22Rv1 (cell line): Measurements from ENCODE around the gene TMEM252.

ENCODE experiments used
- H3K27ac ChIP-seq: fragments of 450-650 bp; 2 replicates; pipeline ENCODE4 v1.5.1; 2017
- ZFX ChIP-seq: fragments of 450-650 bp; IDR thresholded peaks from 2 replicates; pipeline ENCODE4 v1.6.1; 2017; ENCODE audit warnings: antibody characterized with exemption, borderline replicate concordance
- TF ChIP-seq, protein P1 (sequence below): fragments of 450-650 bp; IDR thresholded peaks from 2 replicates; pipeline ENCODE4 v1.5.1; 2017; ENCODE audit warnings: mild to moderate bottlenecking

TMEM252 gene

DNA sequence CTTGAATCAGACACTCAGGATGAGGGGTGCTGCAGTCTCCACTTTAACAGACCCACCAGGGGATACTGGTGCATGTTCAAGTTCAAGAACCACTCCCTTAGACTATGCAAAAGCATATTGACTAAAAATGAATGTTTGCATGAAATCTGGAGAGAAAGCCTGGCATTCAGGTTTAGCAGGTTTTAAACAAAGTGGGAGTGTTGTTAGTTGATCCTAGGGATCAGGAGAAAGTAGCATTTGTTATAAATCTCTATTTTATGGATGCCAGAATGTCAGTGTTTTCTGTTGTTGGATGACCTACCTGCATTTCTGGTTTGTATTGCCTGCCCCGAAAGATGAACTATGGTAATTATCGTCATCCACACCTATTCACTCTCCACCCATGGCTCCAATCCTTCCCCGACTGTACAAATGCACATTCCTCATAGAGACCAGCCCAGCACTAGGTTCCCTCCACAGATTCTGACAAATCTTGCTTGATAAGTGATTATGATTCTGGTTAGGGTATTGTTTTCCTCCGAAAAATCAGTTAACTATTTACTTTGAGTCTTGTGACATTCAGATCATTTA is 17.2 kb downstream of the TMEM252 start:
- no peak overlapping the region for H3K27ac ChIP-seq
- no peak for TF ChIP-seq ZFX
- TF ChIP-seq, protein P1, sequence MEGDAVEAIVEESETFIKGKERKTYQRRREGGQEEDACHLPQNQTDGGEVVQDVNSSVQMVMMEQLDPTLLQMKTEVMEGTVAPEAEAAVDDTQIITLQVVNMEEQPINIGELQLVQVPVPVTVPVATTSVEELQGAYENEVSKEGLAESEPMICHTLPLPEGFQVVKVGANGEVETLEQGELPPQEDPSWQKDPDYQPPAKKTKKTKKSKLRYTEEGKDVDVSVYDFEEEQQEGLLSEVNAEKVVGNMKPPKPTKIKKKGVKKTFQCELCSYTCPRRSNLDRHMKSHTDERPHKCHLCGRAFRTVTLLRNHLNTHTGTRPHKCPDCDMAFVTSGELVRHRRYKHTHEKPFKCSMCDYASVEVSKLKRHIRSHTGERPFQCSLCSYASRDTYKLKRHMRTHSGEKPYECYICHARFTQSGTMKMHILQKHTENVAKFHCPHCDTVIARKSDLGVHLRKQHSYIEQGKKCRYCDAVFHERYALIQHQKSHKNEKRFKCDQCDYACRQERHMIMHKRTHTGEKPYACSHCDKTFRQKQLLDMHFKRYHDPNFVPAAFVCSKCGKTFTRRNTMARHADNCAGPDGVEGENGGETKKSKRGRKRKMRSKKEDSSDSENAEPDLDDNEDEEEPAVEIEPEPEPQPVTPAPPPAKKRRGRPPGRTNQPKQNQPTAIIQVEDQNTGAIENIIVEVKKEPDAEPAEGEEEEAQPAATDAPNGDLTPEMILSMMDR = no peak

- H3K27ac ChIP-seq = no peak overlapping the region
- TF ChIP-seq ZFX = no peak
- TF ChIP-seq, protein P1 = no peak
These were observed 17.7 kb downstream of the TMEM252 start for GRCh38 chr9:68522954-68523353.

DNA sequence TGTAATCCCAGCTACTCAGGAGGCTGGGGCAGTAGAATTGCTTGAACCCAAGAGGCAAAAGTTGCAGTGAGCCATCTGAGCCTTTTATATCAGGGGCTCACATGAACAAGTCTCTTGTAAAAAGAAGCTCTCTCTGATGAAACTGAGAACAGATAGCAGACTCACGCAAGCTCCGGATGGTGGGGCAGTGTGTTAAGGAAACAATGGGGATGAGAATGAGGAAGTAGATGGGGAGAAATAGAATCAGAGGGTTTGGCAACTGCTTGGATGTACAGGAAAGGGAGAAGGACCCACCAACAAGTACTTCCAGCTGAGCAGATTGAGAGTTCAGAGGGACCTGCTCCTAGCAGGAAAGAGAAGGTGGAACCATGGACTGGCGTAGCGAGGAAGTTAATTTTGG is 18.6 kb downstream of the TMEM252 start:
- H3K27ac ChIP-seq = no peak overlapping the region
- TF ChIP-seq, protein P1 = no peak
- no peak for TF ChIP-seq ZFX

GRCh38 chr9:68515326-68516017 is 25.2 kb downstream of the TMEM252 start:
- no peak overlapping the region for H3K27ac ChIP-seq
- TF ChIP-seq ZFX = no peak
- TF ChIP-seq, protein P1 = no peak

GRCh38 chr9:68513981-68514380 is 26.7 kb downstream of the TMEM252 start:
- TF ChIP-seq, protein P1 = no peak
- no peak for TF ChIP-seq ZFX
- no peak overlapping the region for H3K27ac ChIP-seq

GRCh38 chr9:68513385-68513784 is 27.3 kb downstream of the TMEM252 start:
- no peak for TF ChIP-seq ZFX
- TF ChIP-seq, protein P1 = no peak
- H3K27ac ChIP-seq = no peak overlapping the region

GRCh38 chr9:68509689-68510088 is 31.0 kb downstream of the TMEM252 start:
- no peak overlapping the region for H3K27ac ChIP-seq
- no peak for TF ChIP-seq ZFX
- TF ChIP-seq, protein P1 = no peak
